H9 (cell line): ENCODE data around the gene TBXAS1. TPM values are rescaled to one million over a fixed set of nuclear protein-coding genes. Genes with fewer than 3 reads are reported as not detected.

Source experiments
- DNase-seq: peaks from one replicate; pipeline ENCODE4 v3.0.0-alpha.2; 2017
- H2AFZ ChIP-seq: one replicate; pipeline ENCODE4 v1.6.1; 2013; ENCODE audit warnings: mild to moderate bottlenecking, low read length, control low read depth, moderate library complexity
- H2AK5ac ChIP-seq: 2 replicates; pipeline ENCODE4 v1.6.1; 2013; ENCODE audit warnings: low read length, control low read depth, mixed read lengths; ENCODE audit not compliant: insufficient read length
- H2BK120ac ChIP-seq: one replicate; pipeline ENCODE4 v1.6.1; 2013; ENCODE audit warnings: low read depth, mild to moderate bottlenecking, low read length, control low read depth, inconsistent platforms; ENCODE audit not compliant: poor library complexity, severe bottlenecking
- H2BK12ac ChIP-seq: 2 replicates; pipeline ENCODE4 v1.6.1; 2013; ENCODE audit warnings: low read length, control low read depth, mixed read lengths, low read depth; ENCODE audit not compliant: insufficient read length
- H2BK15ac ChIP-seq: 2 replicates; pipeline ENCODE4 v1.6.1; 2013; ENCODE audit warnings: low read depth, low read length, control low read depth
- H2BK20ac ChIP-seq: one replicate; pipeline ENCODE4 v1.6.1; 2013; ENCODE audit warnings: low read depth, mild to moderate bottlenecking, low read length, control low read depth, inconsistent platforms; ENCODE audit not compliant: poor library complexity, severe bottlenecking
- H2BK5ac ChIP-seq: 2 replicates; pipeline ENCODE4 v1.6.1; 2013; ENCODE audit warnings: low read length, control low read depth, mixed read lengths; ENCODE audit not compliant: insufficient read length
- H3K14ac ChIP-seq: 2 replicates; pipeline ENCODE4 v1.6.1; 2013; ENCODE audit warnings: low read length, control low read depth; ENCODE audit not compliant: insufficient read depth
- H3K18ac ChIP-seq: 2 replicates; pipeline ENCODE4 v1.6.1; 2013; ENCODE audit warnings: low read depth, mild to moderate bottlenecking, mixed read lengths, low read length, control low read depth; ENCODE audit not compliant: insufficient read length
- H3K23ac ChIP-seq: 2 replicates; pipeline ENCODE4 v1.6.1; 2013; ENCODE audit warnings: low read length, control low read depth, mixed read lengths, low read depth; ENCODE audit not compliant: insufficient read length
- H3K23me2 ChIP-seq: 2 replicates; pipeline ENCODE4 v1.6.1; 2013; ENCODE audit warnings: low read depth, mild to moderate bottlenecking, mixed read lengths, low read length, control low read depth; ENCODE audit not compliant: insufficient read length, poor library complexity, severe bottlenecking
- H3K27ac ChIP-seq: 2 replicates; pipeline ENCODE4 v1.5.1; 2013; ENCODE audit warnings: low read length, control low read depth, mixed read lengths, low read depth; ENCODE audit not compliant: insufficient read length
- H3K27me3 ChIP-seq: 2 replicates; pipeline ENCODE4 v1.6.1; 2013; ENCODE audit warnings: low read length, control low read depth, inconsistent platforms; ENCODE audit not compliant: insufficient read depth
- H3K4ac ChIP-seq: 2 replicates; pipeline ENCODE4 v1.6.1; 2013; ENCODE audit warnings: low read depth, mild to moderate bottlenecking, control low read depth, inconsistent platforms, low read length, moderate library complexity
- H3K4me1 ChIP-seq: 2 replicates; pipeline ENCODE4 v1.6.1; 2013; ENCODE audit warnings: low read length, control low read depth, inconsistent platforms; ENCODE audit not compliant: insufficient read depth
- H3K4me2 ChIP-seq: 2 replicates; pipeline ENCODE4 v1.6.1; 2013; ENCODE audit warnings: low read length, control low read depth, mixed read lengths; ENCODE audit not compliant: insufficient read length, insufficient read depth
- H3K56ac ChIP-seq: 2 replicates; pipeline ENCODE4 v1.6.1; 2013; ENCODE audit warnings: low read depth, mild to moderate bottlenecking, mixed read lengths, low read length, control low read depth; ENCODE audit not compliant: insufficient read length
- H3K79me1 ChIP-seq: 2 replicates; pipeline ENCODE4 v1.6.1; 2013; ENCODE audit warnings: low read depth, mild to moderate bottlenecking, moderate library complexity, low read length, control low read depth, inconsistent platforms; ENCODE audit not compliant: insufficient read depth, poor library complexity, severe bottlenecking
- H3K79me2 ChIP-seq: 2 replicates; pipeline ENCODE4 v1.6.1; 2013; ENCODE audit warnings: low read length, control low read depth, inconsistent platforms; ENCODE audit not compliant: insufficient read depth
- H3K9ac ChIP-seq: 2 replicates; pipeline ENCODE4 v1.6.1; 2013; ENCODE audit warnings: low read length, control low read depth, mixed read lengths; ENCODE audit not compliant: insufficient read length; ENCODE audit errors: extremely low read depth
- H3K9me3 ChIP-seq: one replicate; pipeline ENCODE4 v1.6.1; 2013; ENCODE audit warnings: low read depth, low read length, inconsistent platforms; ENCODE audit not compliant: control insufficient read depth
- H3T11ph ChIP-seq: one replicate; pipeline ENCODE4 v1.6.1; 2013; ENCODE audit warnings: mild to moderate bottlenecking, low read length, control low read depth, inconsistent platforms
- H4K20me1 ChIP-seq: one replicate; pipeline ENCODE4 v1.6.1; 2013; ENCODE audit not compliant: control insufficient read depth, insufficient read length, insufficient read depth
- H4K5ac ChIP-seq: 2 replicates; pipeline ENCODE4 v1.6.1; 2013; ENCODE audit warnings: low read depth, mild to moderate bottlenecking, mixed read lengths, low read length, control low read depth; ENCODE audit not compliant: insufficient read length
- H4K8ac ChIP-seq: replicated peaks from 2 replicates; pipeline ENCODE4 v1.6.1; 2013; ENCODE audit warnings: low read length, control low read depth, mixed read lengths, low read depth; ENCODE audit not compliant: insufficient read length
- H4K91ac ChIP-seq: 2 replicates; pipeline ENCODE4 v1.6.1; 2013; ENCODE audit warnings: low read depth, mild to moderate bottlenecking, moderate library complexity, mixed read lengths, low read length, control low read depth; ENCODE audit not compliant: insufficient read length
- H3K27ac Mint-ChIP-seq, 3 experiments: 2 replicates in 2 of 3; 3 replicates in 1 of 3; pipeline ENCODE4 v1.8.0; 2020 to 2021; ENCODE audit warnings: mixed read lengths in 3 of 3, mild to moderate bottlenecking in 1 of 3, moderate library complexity in 1 of 3
- H3K27me3 Mint-ChIP-seq: 2 replicates; pipeline ENCODE4 v1.8.0; 2021; ENCODE audit warnings: low read depth, mild to moderate bottlenecking, moderate library complexity, mixed read lengths
- H3K36me3 Mint-ChIP-seq, 3 experiments: 2 replicates in 2 of 3; 3 replicates in 1 of 3; pipeline ENCODE4 v1.8.0; 2020 to 2021; ENCODE audit warnings: low read depth in 3 of 3, mixed read lengths in 3 of 3; ENCODE audit not compliant: insufficient read depth in 1 of 3
- H3K4me1 Mint-ChIP-seq, 2 experiments: 2 replicates each; pipeline ENCODE4 v1.8.0; 2020; ENCODE audit warnings: mixed read lengths in 2 of 2
- H3K4me3 Mint-ChIP-seq, 2 experiments: 2 replicates in 1 of 2; 3 replicates in 1 of 2; pipeline ENCODE4 v1.8.0; 2020 to 2021; ENCODE audit warnings: mild to moderate bottlenecking in 2 of 2, mixed read lengths in 2 of 2, moderate library complexity in 1 of 2
- H3K9me3 Mint-ChIP-seq, 2 experiments: 2 replicates in 1 of 2; 3 replicates in 1 of 2; pipeline ENCODE4 v1.8.0; 2020; ENCODE audit warnings: mild to moderate bottlenecking in 2 of 2, mixed read lengths in 2 of 2, moderate library complexity in 1 of 2
- CTCF ChIP-seq: fragments of 200-600 bp; sonication (generic); conservative IDR thresholded peaks from 3 replicates; pipeline ENCODE4 v1.8.0; 2021; ENCODE audit warnings: antibody characterized with exemption, mild to moderate bottlenecking
- WGBS: extraction: QIAGEN DNeasy Blood & Tissue Kit; methylation state at CpG from one replicate; pipeline ENCODE4 v1.1.7; 2013; ENCODE audit warnings: missing lambda C conversion rate, low lambda C conversion rate, mixed read lengths; ENCODE audit not compliant: insufficient read length; ENCODE audit errors: extremely low coverage; 5-methylcytosine and 5-hydroxymethylcytosine counted together
- total RNA-seq: library from RNA; stranded (reverse); gene quantifications from 2 replicates; pipeline ENCODE4 v1.2.1, GENCODE V29; 2021

Gene TBXAS1
- total RNA-seq, 1 experiment from 2014 or later: 0.39 TPM

GRCh38 chr7:140018125-140019043 lies 189.3 kb downstream of the TBXAS1 start:
- Histone ChIP-seq H3K79me2 (no peaks in the 10 kb centered on the region), H3K4ac (no peak overlapping the region), H3K9me3 (no peaks in the 10 kb centered on the region), H2BK20ac (no peak overlapping the region), H4K91ac (no peak overlapping the region), H4K5ac (no peak overlapping the region), H2AK5ac (no peak overlapping the region), H3K14ac (no peak overlapping the region), H2BK120ac (no peak overlapping the region), H3K56ac (no peak overlapping the region), H3K23me2 (no peaks in the 10 kb centered on the region), H2AFZ (no peak overlapping the region), H4K8ac (no peak overlapping the region), H3K79me1 (no peaks in the 10 kb centered on the region), H3K4me2 (no peak overlapping the region), H3K27me3 (no peaks in the 10 kb centered on the region), H3K9ac (no peak overlapping the region), H3K23ac (no peak overlapping the region), H3K18ac (no peak overlapping the region), H2BK12ac (no peak overlapping the region), H3K4me1 (no peaks in the 10 kb centered on the region), H3K27ac (no peak overlapping the region), H3T11ph (no peak overlapping the region), H2BK5ac (no peak overlapping the region), H4K20me1 (no peaks in the 10 kb centered on the region), H2BK15ac (no peak overlapping the region)
- no peak for DNase-seq
- H3K27me3 Mint-ChIP-seq: peaks cover 2% of the 10 kb centered on the region; the same call in 1 of the 2 replicates
- H3K9me3 Mint-ChIP-seq: no peaks in the 10 kb centered on the region
- TF ChIP-seq CTCF: no peak
- no peaks in the 10 kb centered on the region for H3K4me1 Mint-ChIP-seq
- H3K4me3 Mint-ChIP-seq: no peak overlapping the region; a peak in 1 of 5 replicates
- H3K36me3 Mint-ChIP-seq: no peaks in the 10 kb centered on the region
- no peak overlapping the region for H3K27ac Mint-ChIP-seq
- no CpG with 5 or more reads among the region's 9 CpGs for WGBS
